Motor neuron (in vitro differentiated cells): Measurements from ENCODE around the gene COL21A1. TPM values are rescaled to one million over a fixed set of nuclear protein-coding genes. Genes with fewer than 3 reads are reported as not detected.

ENCODE experiments used
- ATAC-seq, 8 experiments: fragments of 200-7000 bp; cut with Tn5 transposase; replicated peaks in 6 of 8; 2 replicates each; pipeline ENCODE4 v1.8.0; 2021; ENCODE audit warnings: mild to moderate bottlenecking in 8 of 8, moderate library complexity in 8 of 8
- H3K27ac ChIP-seq, 2 donors: fragments of 250-450 bp; sonication (Bioruptor Pico); 2 replicates each; pipeline ENCODE4 v1.9.0; 2021; ENCODE audit warnings: antibody characterized with exemption in 2 of 2, mild to moderate bottlenecking in 2 of 2, moderate library complexity in 1 of 2
- H3K4me1 ChIP-seq, 2 donors: fragments of 250-450 bp; sonication (Bioruptor Pico); replicated peaks in 1 of 2; 2 replicates each; pipeline ENCODE4 v1.6.1; 2021; ENCODE audit warnings: antibody characterized with exemption in 2 of 2, mild to moderate bottlenecking in 2 of 2, moderate library complexity in 1 of 2
- H3K4me3 ChIP-seq, 5 donors: fragments of 250-450 bp; sonication (Bioruptor Pico); 2 replicates each; pipeline ENCODE4 v1.9.0; 2021; ENCODE audit warnings: antibody characterized with exemption in 5 of 5, mild to moderate bottlenecking in 5 of 5, moderate library complexity in 4 of 5
- WGBS, 10 experiments: fragments of 450-650 bp; shearing (Covaris generic); methylation state at CpG; one replicate each; pipeline ENCODE4 v1.0.0; 2022; 5-methylcytosine and 5-hydroxymethylcytosine counted together
- in situ Hi-C, 9 experiments: fragments of 400-800 bp; cut with MboI; loops; one replicate each; pipeline ENCODE4 v1.15.0; 2021; ENCODE audit warnings: low sequenced_read_pairs in 9 of 9, low pct_unique_long_range_greater_than_20kb in 2 of 9; ENCODE audit not compliant: unreplicated experiment in 9 of 9
- total RNA-seq, 8 experiments: library from RNA; unstranded; fragments of 300-600 nt; gene quantifications; 2 replicates each; pipeline versions ENCODE4 v1.2.3 to v1.2.4, GENCODE V29; 2022

The COL21A1 gene
- total RNA-seq, 8 experiments from 2014 or later: 0.05 to 124 (median 0.62) TPM

DNA sequence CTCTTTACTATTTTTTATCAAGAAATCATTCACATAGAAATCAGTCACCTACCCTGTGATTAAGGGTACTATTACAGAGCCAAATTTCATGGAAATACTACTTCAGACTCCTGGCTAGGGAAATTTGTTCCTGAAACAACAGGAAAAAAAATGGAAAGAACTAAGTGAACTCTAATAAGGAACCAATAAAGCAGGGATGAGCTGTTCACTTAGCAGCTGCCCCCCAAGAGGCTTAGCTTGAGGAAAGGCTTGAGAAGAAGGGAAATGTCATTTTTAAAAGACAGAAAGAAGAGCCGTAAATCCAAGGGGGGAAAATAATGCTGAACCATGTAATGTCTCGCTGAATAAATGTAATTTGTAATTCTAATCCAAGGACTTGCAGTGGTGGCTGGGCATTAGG, 88.8 kb downstream of the COL21A1 start:
- no peak overlapping the region for H3K27ac ChIP-seq
- in situ Hi-C loops: no loop called here
- WGBS, 10 experiments: 25 to 88% (median 73%) methylated on average over 1 to 2 of the region's 2 CpGs
- no peak overlapping the region for H3K4me3 ChIP-seq
- H3K4me1 ChIP-seq: no peaks in the 10 kb centered on the region
- no peak for ATAC-seq

DNA sequence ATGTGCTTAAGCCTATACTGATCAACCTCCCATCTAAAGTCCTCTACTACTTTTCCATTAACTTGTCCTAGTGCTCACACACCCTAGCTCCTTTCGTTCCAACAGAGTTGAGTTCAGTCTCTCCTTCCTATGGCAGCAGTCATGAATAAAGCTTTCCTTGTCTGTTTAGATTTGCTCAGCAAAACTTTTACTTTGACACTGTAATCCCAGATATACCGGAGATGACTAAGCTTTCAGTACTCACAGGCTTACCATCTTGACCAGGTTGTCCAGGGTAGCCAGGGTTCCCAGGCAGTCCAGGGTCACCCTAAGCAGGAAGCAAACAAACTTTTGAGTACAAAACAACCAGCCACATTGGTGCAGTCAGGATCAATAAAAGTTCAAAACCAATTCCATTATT, 90.7 kb downstream of the COL21A1 start:
- peak in 1 of 8 experiments; percentile 25 for ATAC-seq
- Histone ChIP-seq H3K4me3 (no peak overlapping the region), H3K4me1 (no peaks in the 10 kb centered on the region), H3K27ac (no peak overlapping the region)
- in situ Hi-C loops: no loop called here
- WGBS, 10 experiments: 75 to 100% (median 87%) methylated on average over 1 to 2 of the region's 2 CpGs; no CpG with 5 or more reads in 2 of the 10 experiments

DNA sequence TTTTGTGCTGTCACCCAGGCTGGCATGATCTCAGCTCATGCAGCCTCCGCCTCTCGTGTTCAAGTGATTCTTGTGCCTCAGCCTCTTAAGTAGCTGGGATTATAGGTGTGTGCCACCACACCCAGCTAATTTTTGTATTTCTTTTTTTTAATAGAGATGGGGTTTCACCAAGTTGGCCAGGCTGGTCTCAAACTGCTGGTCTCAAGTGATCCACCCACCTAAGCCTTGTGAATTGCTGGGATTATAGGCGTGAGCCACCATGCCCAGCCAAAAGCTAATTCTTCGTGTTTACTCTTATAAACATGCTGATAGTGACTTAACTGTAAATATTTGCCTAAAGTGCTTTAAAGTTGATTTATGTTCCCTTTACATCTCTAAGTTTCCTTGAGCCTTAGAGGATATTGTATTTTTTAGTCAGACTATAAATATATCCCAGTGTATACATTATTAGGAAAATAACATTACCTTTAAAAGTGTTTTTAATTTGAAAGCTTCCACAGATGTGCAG, 91.7 kb downstream of the COL21A1 start:
- Histone ChIP-seq H3K4me1 (no peaks in the 10 kb centered on the region), H3K4me3 (no peak overlapping the region), H3K27ac (no peak overlapping the region)
- in situ Hi-C loops: no loop called here
- ATAC-seq: no peak
- WGBS, 10 experiments: 57 to 100% (median 87%) methylated on average over 1 to 4 of the region's 4 CpGs; no CpG with 5 or more reads in 3 of the 10 experiments

DNA sequence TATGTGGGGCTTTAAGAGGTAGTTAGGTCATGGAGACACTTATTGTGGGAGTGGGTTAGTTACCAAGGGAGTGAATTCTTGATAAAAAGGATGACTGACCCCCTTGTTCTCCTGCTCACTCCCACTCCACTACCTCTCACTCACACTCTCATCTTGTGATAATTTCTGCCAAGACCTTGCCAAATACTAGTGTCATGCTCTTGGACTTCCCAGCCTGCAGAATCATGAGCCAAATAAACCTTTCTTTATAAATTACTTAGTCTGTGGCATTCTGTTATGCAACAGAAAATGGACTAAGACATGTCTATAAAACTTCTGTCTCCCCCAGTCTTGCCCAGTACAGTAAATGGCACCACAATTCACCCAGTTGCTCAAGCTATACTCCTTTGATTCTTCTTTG, 93.3 kb downstream of the COL21A1 start:
- H3K4me1 ChIP-seq: no peaks in the 10 kb centered on the region
- H3K27ac ChIP-seq: no peak overlapping the region
- no peak overlapping the region for H3K4me3 ChIP-seq
- in situ Hi-C loops: no loop called here
- ATAC-seq: no peak

DNA sequence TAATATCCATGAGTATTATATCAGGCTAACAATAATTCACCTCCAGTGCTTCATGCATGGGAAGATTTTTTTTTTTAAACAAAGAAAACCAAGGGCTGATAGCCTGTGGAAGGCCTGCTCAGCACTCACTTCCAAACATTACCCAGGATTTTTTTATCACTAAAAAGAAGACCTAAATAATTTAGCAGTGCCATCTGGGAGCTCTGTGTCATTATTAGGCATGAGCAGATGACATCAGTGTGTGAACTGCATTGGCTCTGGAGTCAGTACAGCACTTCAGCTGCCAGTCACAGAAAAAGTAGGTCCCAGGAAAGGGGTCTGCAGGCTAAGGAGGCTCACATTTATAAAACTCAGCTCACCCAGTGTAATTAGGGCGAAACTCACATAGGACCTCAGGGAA, 94.8 kb downstream of the COL21A1 start:
- Histone ChIP-seq H3K27ac (no peak overlapping the region), H3K4me3 (no peak overlapping the region), H3K4me1 (no peaks in the 10 kb centered on the region)
- in situ Hi-C loops: no loop called here
- 50 to 100% (median 95%) methylated on average over 1 of the region's 1 CpG; no CpG with 5 or more reads in 2 of the 10 experiments for WGBS, 10 experiments
- ATAC-seq: no peak

DNA sequence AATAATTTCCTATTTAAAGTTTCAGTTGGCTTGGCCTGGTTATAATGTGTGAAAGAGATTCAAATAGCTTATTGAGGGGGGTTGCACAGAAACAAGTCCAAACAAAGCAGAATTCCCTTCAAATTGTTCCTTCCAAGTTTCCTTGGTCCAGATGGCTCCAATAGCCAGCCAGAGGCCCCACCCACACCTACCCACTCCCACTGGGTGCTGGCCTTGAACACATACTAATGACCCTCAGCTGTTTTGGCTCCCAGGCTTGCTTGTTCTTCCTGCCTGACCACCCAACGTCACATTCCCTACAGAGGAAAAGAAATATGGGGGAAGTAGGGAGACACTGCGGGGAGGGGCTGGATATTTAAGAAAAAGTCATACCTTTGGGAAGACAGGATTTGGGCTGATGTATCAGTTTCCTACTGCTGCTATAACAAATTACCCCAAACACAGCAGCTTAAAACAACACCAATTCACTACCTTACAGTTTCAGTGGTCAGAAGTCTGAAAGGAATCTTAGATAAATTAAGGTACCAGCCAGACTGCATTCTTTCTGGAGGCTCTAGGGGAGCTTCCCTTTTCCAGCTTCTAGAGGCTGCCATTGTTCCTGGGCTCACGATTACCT, 95.7 kb downstream of the COL21A1 start:
- in situ Hi-C loops: no loop called here
- 17 to 100% (median 87%) methylated on average over 1 to 3 of the region's 3 CpGs; no CpG with 5 or more reads in 2 of the 10 experiments for WGBS, 10 experiments

DNA sequence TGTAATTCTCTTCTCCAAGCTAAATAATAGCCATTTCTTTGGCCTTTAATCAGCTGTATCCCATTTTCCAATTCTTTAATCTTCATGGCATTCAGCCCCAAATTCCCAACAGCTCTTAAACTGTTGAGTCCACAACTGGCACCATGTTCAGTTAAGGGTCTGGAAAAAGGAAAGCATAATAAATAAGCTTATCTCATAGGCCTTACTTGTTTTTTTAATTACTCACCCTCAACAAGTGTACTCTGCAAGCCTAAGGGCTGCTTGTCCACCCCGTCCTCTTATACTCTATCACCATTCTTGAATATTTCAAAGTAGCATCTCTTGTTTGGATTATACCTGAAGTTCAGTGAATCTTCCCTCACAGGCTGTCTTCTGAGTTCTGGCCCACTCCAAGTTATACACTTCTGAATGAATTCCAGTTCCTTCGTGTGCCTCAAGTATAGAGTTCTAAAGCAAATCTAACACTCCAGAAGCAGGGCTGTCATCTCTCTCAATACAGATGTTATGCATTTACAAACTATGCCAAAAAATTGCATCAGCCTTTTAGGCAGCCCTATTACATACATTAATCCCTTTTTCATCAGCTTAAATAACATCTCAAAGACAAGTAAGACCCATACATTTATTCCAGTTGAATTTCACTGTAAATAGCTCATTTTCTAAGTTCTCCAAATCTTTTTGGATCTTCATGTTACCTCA, 98.7 kb downstream of the COL21A1 start:
- ATAC-seq: no peak
- Histone ChIP-seq H3K4me1 (no peaks in the 10 kb centered on the region), H3K4me3 (no peak overlapping the region), H3K27ac (no peak overlapping the region)
- WGBS, 10 experiments: 17 to 100% (median 63%) methylated on average over 1 to 2 of the region's 2 CpGs
- in situ Hi-C loops: no loop called here

More for the DNA sequence above, 95.7 kb downstream of the COL21A1 start:
- Histone ChIP-seq H3K4me1 (no peaks in the 10 kb centered on the region), H3K4me3 (no peak overlapping the region), H3K27ac (no peak overlapping the region)
- ATAC-seq: no peak

DNA sequence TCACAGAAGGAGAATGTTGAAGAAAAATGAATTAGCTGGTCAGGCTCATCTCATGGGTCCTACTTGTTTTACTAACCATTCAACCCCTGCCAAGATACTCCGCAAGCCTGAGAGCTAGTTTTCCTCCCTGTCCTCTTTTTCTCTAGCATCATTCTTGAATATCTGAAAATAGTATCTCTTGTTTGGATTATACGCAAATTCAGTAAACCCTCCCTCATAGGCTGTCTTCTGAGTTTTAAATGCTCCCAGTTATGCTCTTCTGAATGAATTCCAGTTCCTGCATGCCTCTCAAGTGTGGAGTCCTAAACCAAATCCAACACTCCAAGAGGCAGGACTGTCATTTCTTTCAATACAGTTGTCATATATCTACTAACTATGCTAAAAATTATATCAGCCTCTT, 99.6 kb downstream of the COL21A1 start:
- H3K27ac ChIP-seq: no peak overlapping the region
- no peak for ATAC-seq
- WGBS, 10 experiments: 64 to 100% (median 95%) methylated on average over 1 to 2 of the region's 2 CpGs; no CpG with 5 or more reads in 1 of the 10 experiments
- in situ Hi-C loops: no loop called here
- H3K4me1 ChIP-seq: no peaks in the 10 kb centered on the region
- H3K4me3 ChIP-seq: no peak overlapping the region

DNA sequence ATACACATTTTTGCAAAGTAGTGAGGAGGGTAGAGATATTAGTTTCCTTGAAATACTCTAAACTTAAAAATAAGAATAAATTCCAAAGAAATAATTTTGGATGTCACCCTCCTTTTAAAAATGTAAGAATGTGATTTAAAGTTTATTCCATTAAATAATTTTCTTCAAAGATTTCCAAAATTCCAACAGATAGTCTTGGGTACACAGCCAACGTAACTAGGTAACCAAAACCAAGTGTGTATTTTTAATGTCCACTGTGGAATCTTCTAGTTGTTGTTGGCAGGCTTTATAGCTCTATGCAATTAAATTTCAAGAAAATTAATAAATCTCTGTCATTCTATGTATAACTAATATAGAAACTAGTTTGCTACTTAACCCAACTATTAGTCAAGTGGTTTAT, 101.3 kb downstream of the COL21A1 start:
- Histone ChIP-seq H3K4me3 (no peak overlapping the region), H3K4me1 (no peaks in the 10 kb centered on the region), H3K27ac (no peak overlapping the region)
- in situ Hi-C loops: no loop called here
- ATAC-seq: no peak
- WGBS, 10 experiments: 0 to 100% (median 89%) methylated on average over 1 of the region's 1 CpG; no CpG with 5 or more reads in 3 of the 10 experiments

DNA sequence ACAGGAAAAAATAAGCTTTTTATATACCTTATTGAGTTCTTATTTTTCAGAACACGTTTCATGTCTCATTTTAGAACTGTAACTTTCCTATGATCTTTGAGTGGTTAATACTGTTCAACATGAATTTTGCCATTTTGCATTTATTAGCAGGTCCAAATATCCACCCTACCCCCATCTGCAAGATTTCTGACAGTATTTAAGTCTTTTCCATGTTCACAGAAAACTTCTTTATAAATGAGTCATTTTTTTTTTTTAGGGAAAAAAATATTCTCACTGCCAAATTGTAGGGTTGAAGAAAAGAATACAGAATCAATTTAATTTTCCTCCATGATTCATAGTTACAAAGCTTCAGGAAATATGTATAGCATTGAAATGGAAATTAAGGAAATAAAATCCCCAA, 101.8 kb downstream of the COL21A1 start:
- H3K27ac ChIP-seq: no peak overlapping the region
- WGBS, 10 experiments: 0 to 43% (median 0%) methylated on average over 1 of the region's 1 CpG; no CpG with 5 or more reads in 1 of the 10 experiments
- ATAC-seq: no peak
- no peaks in the 10 kb centered on the region for H3K4me1 ChIP-seq
- H3K4me3 ChIP-seq: no peak overlapping the region
- in situ Hi-C loops: no loop called here

DNA sequence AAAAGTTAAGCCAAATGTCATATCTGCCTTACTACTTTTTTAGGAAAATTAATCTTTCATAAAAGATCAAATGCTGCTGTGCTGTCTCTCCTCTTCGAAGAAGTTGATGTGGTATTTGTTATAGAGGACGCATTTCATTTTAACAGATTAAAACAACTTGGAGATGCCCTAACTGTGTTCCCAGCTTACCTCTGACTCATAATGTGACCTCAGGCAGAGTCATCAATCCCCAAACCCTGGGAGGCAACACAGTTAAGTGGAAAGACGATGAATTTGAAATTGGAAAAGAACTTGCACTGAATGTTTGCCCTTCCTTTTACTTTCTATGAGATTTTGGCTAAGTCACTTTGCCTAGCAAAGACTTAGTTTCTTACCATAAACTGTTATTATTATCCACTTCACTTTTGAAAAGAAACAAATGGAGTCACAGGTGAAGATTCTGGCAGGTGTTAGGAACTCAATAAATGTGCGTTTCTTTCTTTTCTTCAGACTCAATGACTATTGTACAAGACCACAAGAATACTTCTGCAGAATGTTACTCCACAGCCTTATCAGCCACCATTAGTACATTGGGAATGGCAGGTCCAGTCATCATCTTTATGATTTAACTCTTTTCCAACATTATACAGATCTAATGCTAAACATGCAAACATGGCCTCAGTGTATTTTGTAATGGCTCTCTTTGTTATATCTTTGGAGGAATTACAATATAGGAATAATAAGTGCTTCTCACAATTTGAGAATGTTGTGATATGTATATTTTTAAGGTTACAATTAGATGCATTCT, 102.6 kb downstream of the COL21A1 start:
- 8 to 100% (median 82%) methylated on average over 1 to 4 of the region's 4 CpGs for WGBS, 10 experiments
- Histone ChIP-seq H3K4me1 (no peaks in the 10 kb centered on the region), H3K27ac (no peak overlapping the region), H3K4me3 (no peak overlapping the region)
- ATAC-seq: peak in 1 of 8 experiments; percentile 42
- in situ Hi-C loops: no loop called here

DNA sequence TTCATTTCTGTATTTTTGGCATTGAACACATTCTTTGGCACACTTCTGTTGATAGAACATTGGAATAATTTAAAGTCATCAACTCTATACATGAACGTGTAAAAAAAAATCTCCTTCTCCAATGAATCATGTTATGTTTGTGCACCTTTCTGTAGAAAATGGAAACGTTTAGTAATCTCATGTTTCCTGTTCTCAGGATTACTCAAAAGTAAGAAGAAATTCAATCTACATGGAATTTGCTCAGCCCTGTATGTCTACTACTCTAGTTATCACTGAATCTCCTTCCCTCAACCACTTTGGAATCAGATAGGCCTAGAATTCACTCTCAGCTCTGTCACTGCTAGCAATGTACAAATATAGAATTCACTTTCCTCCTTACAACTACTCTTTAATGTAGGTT, 103.6 kb downstream of the COL21A1 start:
- ATAC-seq: no peak
- in situ Hi-C loops: no loop called here

DNA sequence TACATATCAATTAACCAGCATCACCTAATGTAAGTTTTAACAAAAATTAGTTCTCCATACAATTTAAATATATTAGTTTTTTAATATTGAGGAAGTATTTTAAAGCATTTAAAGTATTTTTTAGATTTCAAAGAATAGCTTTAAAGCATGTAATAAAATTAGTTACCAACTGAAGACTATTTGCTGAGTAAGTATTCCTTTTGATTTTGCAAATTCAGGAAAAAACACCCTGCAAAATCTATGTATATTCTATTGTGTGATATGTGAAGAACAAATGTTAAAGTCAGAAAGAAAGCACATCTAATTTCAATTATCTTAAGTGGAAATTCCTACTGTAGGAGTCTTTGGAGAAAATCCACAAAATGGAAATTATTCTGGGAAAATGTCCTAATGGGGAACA, 107.3 kb downstream of the COL21A1 start:
- no peaks in the 10 kb centered on the region for H3K4me1 ChIP-seq
- no peak overlapping the region for H3K4me3 ChIP-seq
- in situ Hi-C loops: no loop called here
- no peak for ATAC-seq
- no peak overlapping the region for H3K27ac ChIP-seq

More for the DNA sequence above, 103.6 kb downstream of the COL21A1 start:
- no peak overlapping the region for H3K4me3 ChIP-seq
- 0 to 100% (median 72%) methylated on average over 1 to 2 of the region's 2 CpGs for WGBS, 10 experiments
- no peak overlapping the region for H3K27ac ChIP-seq
- H3K4me1 ChIP-seq: no peaks in the 10 kb centered on the region
